DND-41 (cell line): ENCODE results near the gene NLRP12.

Experiments
- ATAC-seq: fragments of 200-7000 bp; cut with Tn5 transposase; 3 replicates; pipeline ENCODE4 v1.9.1; 2021; ENCODE audit warnings: low read depth; ENCODE audit not compliant: insufficient read depth
- DNase-seq: peaks from one replicate; pipeline ENCODE4 v3.0.0-alpha.2; 2020
- H2AFZ ChIP-seq: 2 replicates; pipeline ENCODE4 v1.6.0; 2012; ENCODE audit warnings: low read depth, low read length
- H3K27ac ChIP-seq: 2 replicates; pipeline ENCODE4 v1.5.1; 2012; ENCODE audit warnings: low read length, inconsistent platforms
- H3K27me3 ChIP-seq: fragments of 200-600 bp; sonication (generic); 2 replicates; pipeline ENCODE4 v1.6.0; 2012; ENCODE audit warnings: low read length, mild to moderate bottlenecking, inconsistent platforms; ENCODE audit not compliant: insufficient read depth, poor library complexity
- H3K36me3 ChIP-seq: 2 replicates; pipeline ENCODE4 v1.5.1; 2012; ENCODE audit warnings: low read length, inconsistent platforms; ENCODE audit not compliant: insufficient read depth
- H3K4me1 ChIP-seq: 2 replicates; pipeline ENCODE4 v1.5.1; 2012; ENCODE audit warnings: mild to moderate bottlenecking, low read length; ENCODE audit not compliant: insufficient read depth
- H3K4me2 ChIP-seq: 2 replicates; pipeline ENCODE4 v1.6.0; 2012; ENCODE audit warnings: mild to moderate bottlenecking, moderate library complexity, low read length, inconsistent platforms; ENCODE audit not compliant: insufficient read depth
- H3K4me3 ChIP-seq, 2 experiments: fragments of 200-600 bp in 1 of 2; shearing (Covaris generic) in 1 of 2; 2 replicates each; pipeline ENCODE4 v1.5.1; 2012 to 2016; ENCODE audit warnings: inconsistent platforms in 2 of 2, low read length in 2 of 2, mild to moderate bottlenecking in 2 of 2, low read depth in 1 of 2, moderate library complexity in 1 of 2
- H3K79me2 ChIP-seq: 2 replicates; pipeline ENCODE4 v1.6.0; 2012; ENCODE audit warnings: low read length, inconsistent platforms; ENCODE audit not compliant: insufficient read depth
- H3K9ac ChIP-seq: 2 replicates; pipeline ENCODE4 v1.6.0; 2012; ENCODE audit warnings: low read depth, mild to moderate bottlenecking, inconsistent platforms, low read length, moderate library complexity
- H3K9me3 ChIP-seq: 2 replicates; pipeline ENCODE4 v1.5.1; 2012; ENCODE audit warnings: low read length, moderate library complexity, mild to moderate bottlenecking, inconsistent platforms; ENCODE audit not compliant: insufficient read depth, severe bottlenecking
- H4K20me1 ChIP-seq: 2 replicates; pipeline ENCODE4 v1.6.0; 2012; ENCODE audit warnings: low read length; ENCODE audit not compliant: insufficient read depth
- EZH2 ChIP-seq: IDR thresholded peaks from 3 replicates; pipeline ENCODE4 v1.6.1; 2012; ENCODE audit warnings: borderline replicate concordance, low read depth, mild to moderate bottlenecking, moderate library complexity, low read length, inconsistent platforms; ENCODE audit not compliant: severe bottlenecking
- TF ChIP-seq, protein P1 (sequence below): IDR thresholded peaks from 2 replicates; pipeline ENCODE4 v1.5.1; 2012; ENCODE audit warnings: borderline replicate concordance, low read length, moderate library complexity, mild to moderate bottlenecking; ENCODE audit not compliant: poor library complexity, severe bottlenecking; ENCODE audit errors: extremely low read depth

NLRP12 gene

GRCh38 chr19:53865523-53865917 is 41.4 kb upstream of the NLRP12 start:
- no peak overlapping the region for H3K9ac ChIP-seq
- H4K20me1 ChIP-seq, result no peaks in the 10 kb centered on the region; the same call in 1 of the 2 replicates
- DNase-seq (no peak), ATAC-seq (no peak)
- H2AFZ ChIP-seq, result no peak overlapping the region
- no peaks in the 10 kb centered on the region for H3K36me3 ChIP-seq
- no peaks in the 10 kb centered on the region for H3K4me1 ChIP-seq
- no peak overlapping the region for H3K4me2 ChIP-seq
- no peaks in the 10 kb centered on the region for H3K79me2 ChIP-seq
- TF ChIP-seq, protein P1, sequence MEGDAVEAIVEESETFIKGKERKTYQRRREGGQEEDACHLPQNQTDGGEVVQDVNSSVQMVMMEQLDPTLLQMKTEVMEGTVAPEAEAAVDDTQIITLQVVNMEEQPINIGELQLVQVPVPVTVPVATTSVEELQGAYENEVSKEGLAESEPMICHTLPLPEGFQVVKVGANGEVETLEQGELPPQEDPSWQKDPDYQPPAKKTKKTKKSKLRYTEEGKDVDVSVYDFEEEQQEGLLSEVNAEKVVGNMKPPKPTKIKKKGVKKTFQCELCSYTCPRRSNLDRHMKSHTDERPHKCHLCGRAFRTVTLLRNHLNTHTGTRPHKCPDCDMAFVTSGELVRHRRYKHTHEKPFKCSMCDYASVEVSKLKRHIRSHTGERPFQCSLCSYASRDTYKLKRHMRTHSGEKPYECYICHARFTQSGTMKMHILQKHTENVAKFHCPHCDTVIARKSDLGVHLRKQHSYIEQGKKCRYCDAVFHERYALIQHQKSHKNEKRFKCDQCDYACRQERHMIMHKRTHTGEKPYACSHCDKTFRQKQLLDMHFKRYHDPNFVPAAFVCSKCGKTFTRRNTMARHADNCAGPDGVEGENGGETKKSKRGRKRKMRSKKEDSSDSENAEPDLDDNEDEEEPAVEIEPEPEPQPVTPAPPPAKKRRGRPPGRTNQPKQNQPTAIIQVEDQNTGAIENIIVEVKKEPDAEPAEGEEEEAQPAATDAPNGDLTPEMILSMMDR, result no peak
- TF ChIP-seq EZH2, result no peak
- no peaks in the 10 kb centered on the region for H3K27me3 ChIP-seq
- no peaks in the 10 kb centered on the region for H3K9me3 ChIP-seq
- no peak overlapping the region for H3K27ac ChIP-seq
- H3K4me3 ChIP-seq, result no peak overlapping the region

DNA sequence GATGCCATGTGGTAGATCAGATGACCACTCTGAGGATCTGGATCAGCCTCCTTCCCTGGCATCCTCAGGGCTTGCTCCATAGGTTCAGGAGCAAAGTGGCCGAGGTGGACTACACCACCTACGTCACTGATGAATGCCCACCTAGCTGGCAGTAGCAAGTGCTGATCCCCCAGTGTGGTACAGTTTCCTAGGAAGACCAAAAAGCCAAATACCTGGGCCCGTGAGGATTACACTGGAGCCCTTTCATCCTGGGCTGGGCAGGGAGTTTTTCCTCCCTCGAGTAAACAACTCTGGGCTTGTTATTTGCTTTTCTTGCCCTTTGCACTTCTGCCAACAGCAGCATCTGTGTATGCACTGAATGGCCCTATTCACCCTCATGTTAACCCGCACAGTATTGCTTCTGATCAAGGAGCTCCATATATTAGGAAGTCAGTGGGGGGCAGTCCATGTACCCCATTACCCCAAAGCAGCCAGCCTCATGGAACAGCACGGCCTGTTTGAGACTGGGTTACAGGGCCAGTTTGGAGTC is 40.3 kb upstream of the NLRP12 start:
- no peaks in the 10 kb centered on the region for H3K4me1 ChIP-seq
- H3K4me3 ChIP-seq, result no peak overlapping the region
- H3K9me3 ChIP-seq, result no peaks in the 10 kb centered on the region
- H4K20me1 ChIP-seq, result no peaks in the 10 kb centered on the region
- ATAC-seq, result no peak
- H3K79me2 ChIP-seq, result no peaks in the 10 kb centered on the region
- H2AFZ ChIP-seq, result no peak overlapping the region
- H3K36me3 ChIP-seq, result no peaks in the 10 kb centered on the region
- no peak overlapping the region for H3K27ac ChIP-seq
- H3K9ac ChIP-seq, result no peak overlapping the region
- no peak overlapping the region for H3K4me2 ChIP-seq
- H3K27me3 ChIP-seq, result no peaks in the 10 kb centered on the region
- TF ChIP-seq, protein P1, result no peak
- TF ChIP-seq EZH2, result no peak
- DNase-seq, result no peak

- ATAC-seq, result no peak
Observed at GRCh38 chr19:53853707-53854106, 29.6 kb upstream of the NLRP12 start.

More at GRCh38 chr19:53853707-53854106, 29.6 kb upstream of the NLRP12 start:
- Histone ChIP-seq H3K9me3 (no peaks in the 10 kb centered on the region), H3K4me2 (no peak overlapping the region), H3K9ac (no peak overlapping the region), H3K79me2 (no peaks in the 10 kb centered on the region), H2AFZ (no peak overlapping the region), H3K27me3 (no peaks in the 10 kb centered on the region), H3K4me3 (no peak overlapping the region), H3K4me1 (no peaks in the 10 kb centered on the region), H4K20me1 (no peaks in the 10 kb centered on the region), H3K27ac (no peak overlapping the region), H3K36me3 (no peaks in the 10 kb centered on the region)
- TF ChIP-seq EZH2, result no peak
- TF ChIP-seq, protein P1, result no peak
- DNase-seq, result no peak
